ENCODE measurements around the gene COA5. TPM values are rescaled to one million over a fixed set of nuclear protein-coding genes. Genes with fewer than 3 reads are reported as not detected.
"Not testable (repeated sequence)": the region's sequence is repeated elsewhere in the genome, so short reads cannot be mapped to it uniquely, and the experiment has no call there.

COA5 gene
- total RNA-seq, 1 donor from 2014 or later: 49.4 TPM

GRCh38 chr2:98607104-98607503, 1.2 kb downstream of the COA5 start:
- no peak for DNase-seq (ENCODE audit: low read depth)

GRCh38 chr2:98606431-98606830, 1.9 kb downstream of the COA5 start:
- DNase-seq (ENCODE audit: low read depth): no peak

- DNase-seq (ENCODE audit: low read depth): peak; percentile 65
These were observed 3.2 kb downstream of the COA5 start for GRCh38 chr2:98605076-98605475.

- no peak for DNase-seq (ENCODE audit: low read depth)
These were observed 3.8 kb downstream of the COA5 start for GRCh38 chr2:98604547-98604946.

GRCh38 chr2:98601532-98602132, 6.7 kb downstream of the COA5 start:
- peak; percentile 30 for DNase-seq (ENCODE audit: low read depth)

- no peak for DNase-seq (ENCODE audit: low read depth)
These were observed 9.4 kb downstream of the COA5 start for GRCh38 chr2:98598781-98599428.

GRCh38 chr2:98594665-98595064, 13.6 kb downstream of the COA5 start:
- not testable (repeated sequence) for DNase-seq (ENCODE audit: low read depth)

- no peak for DNase-seq (ENCODE audit: low read depth)
These were observed 15.7 kb downstream of the COA5 start for GRCh38 chr2:98592565-98592964.

GRCh38 chr2:98589489-98589888, 18.8 kb downstream of the COA5 start:
- DNase-seq (ENCODE audit: low read depth): no peak

GRCh38 chr2:98588880-98589431, 19.4 kb downstream of the COA5 start:
- DNase-seq (ENCODE audit: low read depth): peak; percentile 31

- DNase-seq (ENCODE audit: low read depth): no peak
These were observed 21.7 kb downstream of the COA5 start for GRCh38 chr2:98586551-98587140.

GRCh38 chr2:98585386-98585785, 22.9 kb downstream of the COA5 start:
- DNase-seq (ENCODE audit: low read depth): no peak

- DNase-seq (ENCODE audit: low read depth): no peak
These were observed 24.3 kb downstream of the COA5 start for GRCh38 chr2:98583816-98584618.

GRCh38 chr2:98583276-98583675, 25.0 kb downstream of the COA5 start:
- no peak for DNase-seq (ENCODE audit: low read depth)

- DNase-seq (ENCODE audit: low read depth): no peak
These were observed 25.8 kb downstream of the COA5 start for GRCh38 chr2:98582523-98582922.

GRCh38 chr2:98580656-98581284, 27.5 kb downstream of the COA5 start:
- DNase-seq (ENCODE audit: low read depth): no peak

GRCh38 chr2:98579926-98580325, 28.4 kb downstream of the COA5 start:
- DNase-seq (ENCODE audit: low read depth): no peak

- no peak for DNase-seq (ENCODE audit: low read depth)
These were observed 30.1 kb downstream of the COA5 start for GRCh38 chr2:98578231-98578630.

GRCh38 chr2:98577313-98577712, 31.0 kb downstream of the COA5 start:
- peak; percentile 7 for DNase-seq (ENCODE audit: low read depth)

- no peak for DNase-seq (ENCODE audit: low read depth)
These were observed 31.5 kb downstream of the COA5 start for GRCh38 chr2:98576666-98577312.

GRCh38 chr2:98573426-98573825, 34.9 kb downstream of the COA5 start:
- no peak for DNase-seq (ENCODE audit: low read depth)
